Central memory CD8-positive, alpha-beta T cell (primary cell): Measurements from ENCODE around the gene NBAS.
"Not testable (repeated sequence)": the region's sequence is repeated elsewhere in the genome, so short reads cannot be mapped to it uniquely, and the experiment has no call there.

Source experiments
- ATAC-seq: fragments of 150-1000 bp; cut with Tn5 transposase; replicated peaks from 2 replicates; pipeline ENCODE4 v1.10.0; 2022; ENCODE audit warnings: mild to moderate bottlenecking, moderate FRiP score, moderate number of reproducible peaks; ENCODE audit not compliant: poor library complexity, severe bottlenecking; ENCODE audit errors: extremely low read depth
- DNase-seq, 2 donors: peaks; one replicate each; pipeline ENCODE4 v3.0.0; 2021; ENCODE audit warnings: low spot score in 2 of 2
- H3K27ac Mint-ChIP-seq: one replicate; pipeline ENCODE4 v1.8.0; 2022; ENCODE audit warnings: low read depth, mild to moderate bottlenecking, moderate library complexity, mixed read lengths
- H3K27me3 Mint-ChIP-seq: one replicate; pipeline ENCODE4 v1.8.0; 2022; ENCODE audit warnings: mixed read lengths
- H3K36me3 Mint-ChIP-seq: one replicate; pipeline ENCODE4 v1.8.0; 2022; ENCODE audit warnings: mild to moderate bottlenecking, moderate library complexity, mixed read lengths; ENCODE audit not compliant: insufficient read depth
- H3K4me1 Mint-ChIP-seq: one replicate; pipeline ENCODE4 v1.8.0; 2022; ENCODE audit warnings: mixed read lengths
- H3K4me3 Mint-ChIP-seq: one replicate; pipeline ENCODE4 v1.8.0; 2022; ENCODE audit warnings: mild to moderate bottlenecking, moderate library complexity, mixed read lengths
- H3K9me3 Mint-ChIP-seq: one replicate; pipeline ENCODE4 v1.8.0; 2022; ENCODE audit warnings: mixed read lengths

NBAS gene

DNA sequence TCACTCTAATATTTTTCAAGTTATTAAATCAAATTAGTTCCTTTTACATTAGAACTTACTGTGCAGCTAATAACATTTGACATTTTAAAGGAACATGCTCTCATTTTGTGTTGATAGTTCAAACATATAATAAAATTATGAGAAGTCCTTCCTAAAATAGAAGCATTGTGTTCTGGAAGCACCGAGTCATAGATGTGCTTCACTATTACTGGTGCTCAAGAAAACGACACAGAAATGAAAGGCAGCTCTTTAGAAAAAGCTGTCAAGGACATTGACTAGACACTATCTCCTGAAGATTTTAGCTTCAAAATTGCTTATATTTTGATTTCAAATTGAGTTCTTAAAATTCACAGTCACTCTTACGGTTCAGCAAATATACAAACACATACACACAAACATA is 338.3 kb downstream of the NBAS start:
- peaks cover 15% of the 10 kb centered on the region for H3K36me3 Mint-ChIP-seq
- no peaks in the 10 kb centered on the region for H3K4me1 Mint-ChIP-seq
- H3K27me3 Mint-ChIP-seq: no peaks in the 10 kb centered on the region
- H3K27ac Mint-ChIP-seq: no peak overlapping the region
- DNase-seq (no peak), ATAC-seq (no peak)
- H3K9me3 Mint-ChIP-seq: no peaks in the 10 kb centered on the region
- H3K4me3 Mint-ChIP-seq: no peak overlapping the region

DNA sequence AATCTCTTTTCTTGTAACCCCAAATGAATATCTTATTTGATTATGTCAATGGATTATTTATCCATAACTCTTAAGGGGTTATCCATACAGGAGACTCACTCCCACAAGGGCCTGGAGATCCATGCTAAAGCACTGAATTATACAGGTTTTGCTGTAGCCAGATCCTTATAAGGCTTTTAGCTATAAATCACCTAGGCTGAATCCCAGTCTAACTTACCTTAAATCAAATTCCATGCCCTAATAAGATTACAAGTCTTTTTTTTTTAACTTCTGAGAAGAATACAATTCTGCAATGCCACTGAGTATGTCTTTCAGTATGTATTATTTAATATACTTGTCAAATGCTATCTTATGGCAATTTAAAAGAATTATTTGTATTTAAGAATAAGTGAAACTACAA is 340.5 kb downstream of the NBAS start:
- Mint-ChIP-seq H3K9me3 (no peaks in the 10 kb centered on the region), H3K27me3 (no peaks in the 10 kb centered on the region), H3K36me3 (peaks cover 11% of the 10 kb centered on the region), H3K4me3 (no peak overlapping the region), H3K4me1 (no peaks in the 10 kb centered on the region), H3K27ac (no peak overlapping the region)
- ATAC-seq (no peak), DNase-seq (no peak)

DNA sequence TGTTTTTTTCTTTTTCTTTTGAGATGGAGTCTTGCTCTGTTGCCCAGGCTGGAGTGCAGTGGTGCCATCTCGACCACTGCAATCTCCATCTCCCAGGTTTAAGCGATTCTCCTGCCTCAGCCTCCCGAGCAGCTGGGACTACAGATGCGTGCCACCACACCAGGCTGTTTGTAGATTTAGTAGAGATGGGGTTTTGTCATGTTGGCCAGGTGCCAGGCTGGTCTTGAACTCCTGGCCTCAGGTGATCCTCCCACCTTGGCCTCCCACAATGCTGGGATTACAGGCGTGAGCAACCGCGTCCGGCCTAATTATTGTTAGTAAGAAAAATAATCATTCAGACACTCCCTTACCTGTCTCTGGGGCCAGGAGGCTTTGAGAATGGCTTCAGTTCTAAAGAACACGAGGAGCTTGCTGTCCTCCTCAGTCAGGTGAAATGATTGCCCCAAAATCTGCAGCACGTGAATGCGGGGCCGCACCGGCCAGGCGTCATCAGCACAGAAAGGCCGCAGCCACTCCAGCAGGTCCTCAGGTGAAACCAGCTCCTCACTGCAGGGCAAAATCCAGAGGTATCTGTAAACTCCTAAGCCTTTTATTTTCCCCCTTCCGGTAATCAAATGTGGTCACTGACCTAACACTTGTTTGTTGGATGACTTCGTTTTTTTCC is 342.6 kb downstream of the NBAS start:
- H3K4me3 Mint-ChIP-seq: no peak overlapping the region
- no peaks in the 10 kb centered on the region for H3K9me3 Mint-ChIP-seq
- ATAC-seq: no peak

DNA sequence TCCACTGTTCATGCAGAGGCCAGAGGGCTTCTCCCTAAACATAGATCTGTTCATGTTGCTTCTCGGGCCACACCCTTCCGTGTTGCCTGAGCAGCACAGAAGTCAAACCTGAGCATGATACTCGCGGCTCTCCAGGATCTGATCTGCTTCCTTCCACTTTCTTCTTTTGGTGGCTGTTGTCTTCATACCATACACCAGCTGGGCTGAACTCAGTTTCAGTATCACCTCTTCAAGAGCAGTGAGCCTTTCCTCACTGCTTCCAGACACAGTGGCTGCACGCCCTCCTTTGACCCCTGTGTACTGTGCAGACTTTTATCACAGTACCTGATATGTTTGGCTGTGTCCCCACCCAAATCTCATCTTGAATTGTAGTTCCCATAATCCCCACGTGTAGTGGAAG is 348.9 kb downstream of the NBAS start:
- Mint-ChIP-seq H3K9me3 (peaks cover 5% of the 10 kb centered on the region), H3K4me1 (no peaks in the 10 kb centered on the region), H3K27me3 (no peaks in the 10 kb centered on the region), H3K27ac (no peak overlapping the region), H3K36me3 (peaks cover 6% of the 10 kb centered on the region), H3K4me3 (no peak overlapping the region)
- no peak for ATAC-seq
- DNase-seq: no peak

More for the DNA sequence above, 342.6 kb downstream of the NBAS start:
- H3K36me3 Mint-ChIP-seq: peaks cover 5% of the 10 kb centered on the region
- no peaks in the 10 kb centered on the region for H3K27me3 Mint-ChIP-seq
- no peaks in the 10 kb centered on the region for H3K4me1 Mint-ChIP-seq
- H3K27ac Mint-ChIP-seq: no peak overlapping the region
- no peak for DNase-seq

DNA sequence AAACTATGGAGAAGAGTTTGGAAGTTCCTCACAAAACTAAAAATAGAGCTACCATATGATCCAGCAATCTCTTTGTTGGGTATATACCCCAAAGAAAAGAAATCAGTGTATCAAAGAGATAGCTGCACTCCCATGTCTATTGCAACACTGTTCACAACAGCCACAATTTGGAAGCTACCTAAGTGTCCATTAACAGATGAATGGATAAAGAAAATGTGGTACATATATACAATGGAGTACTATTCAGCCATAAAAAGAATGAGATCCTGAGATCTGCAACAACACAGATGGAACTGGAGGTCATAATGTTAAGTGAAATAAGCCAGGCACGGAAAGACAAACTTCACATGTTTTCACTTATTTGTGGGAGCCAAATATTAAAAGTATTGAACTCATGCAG is 350.6 kb downstream of the NBAS start:
- not testable (repeated sequence) for H3K9me3 Mint-ChIP-seq

DNA sequence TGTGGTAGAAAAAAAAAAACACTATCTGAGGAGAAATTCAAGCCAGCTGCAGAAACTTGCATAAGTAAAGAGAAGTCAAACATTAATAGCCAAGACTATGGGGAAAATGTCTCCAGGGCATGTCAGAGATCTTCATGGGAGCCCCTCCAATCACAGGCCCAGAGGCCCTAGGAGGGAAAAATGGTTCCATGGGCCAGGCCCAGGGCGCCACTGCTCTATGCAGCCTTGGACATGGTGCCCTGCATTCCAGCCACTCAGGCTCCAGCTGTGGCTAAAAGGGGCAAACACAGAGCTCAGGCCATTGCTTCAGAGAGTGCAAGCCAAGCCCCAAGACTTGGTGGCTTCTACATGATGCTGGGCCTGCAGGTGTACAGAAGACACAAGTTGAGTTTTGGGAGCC is 354.7 kb downstream of the NBAS start:
- DNase-seq (no peak), ATAC-seq (no peak)
- Mint-ChIP-seq H3K27ac (no peak overlapping the region), H3K4me3 (no peak overlapping the region), H3K9me3 (peaks cover 8% of the 10 kb centered on the region), H3K36me3 (peaks cover 2% of the 10 kb centered on the region), H3K4me1 (no peaks in the 10 kb centered on the region), H3K27me3 (no peaks in the 10 kb centered on the region)

More for the DNA sequence above, 350.6 kb downstream of the NBAS start:
- H3K27ac Mint-ChIP-seq, H3K36me3 Mint-ChIP-seq, H3K27me3 Mint-ChIP-seq, H3K4me3 Mint-ChIP-seq, ATAC-seq, DNase-seq, H3K4me1 Mint-ChIP-seq: not testable (repeated sequence)

DNA sequence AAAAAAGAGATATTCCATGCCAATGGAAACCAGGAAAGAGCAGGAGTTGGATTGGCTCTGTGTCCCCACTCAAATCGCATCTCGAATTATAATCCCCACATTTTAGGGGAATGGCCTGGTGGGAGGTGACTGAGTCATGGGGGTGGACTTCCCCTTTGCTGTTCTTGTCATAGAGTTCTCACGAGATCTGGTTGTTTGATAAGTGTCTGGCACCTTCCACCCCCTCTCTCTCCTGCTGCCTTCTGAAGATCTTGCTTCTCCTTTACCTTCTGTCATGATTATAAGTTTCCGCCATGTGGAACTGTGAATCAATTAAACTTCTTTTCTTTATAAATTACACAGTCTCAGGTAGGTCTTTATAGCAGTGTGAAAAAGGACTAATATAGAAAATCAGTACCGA is 355.6 kb downstream of the NBAS start:
- peaks cover 8% of the 10 kb centered on the region for H3K9me3 Mint-ChIP-seq
- no peaks in the 10 kb centered on the region for H3K4me1 Mint-ChIP-seq
- no peak for DNase-seq
- no peak for ATAC-seq
- no peak overlapping the region for H3K27ac Mint-ChIP-seq
- peaks cover 2% of the 10 kb centered on the region for H3K36me3 Mint-ChIP-seq
- H3K4me3 Mint-ChIP-seq: no peak overlapping the region
- no peaks in the 10 kb centered on the region for H3K27me3 Mint-ChIP-seq

DNA sequence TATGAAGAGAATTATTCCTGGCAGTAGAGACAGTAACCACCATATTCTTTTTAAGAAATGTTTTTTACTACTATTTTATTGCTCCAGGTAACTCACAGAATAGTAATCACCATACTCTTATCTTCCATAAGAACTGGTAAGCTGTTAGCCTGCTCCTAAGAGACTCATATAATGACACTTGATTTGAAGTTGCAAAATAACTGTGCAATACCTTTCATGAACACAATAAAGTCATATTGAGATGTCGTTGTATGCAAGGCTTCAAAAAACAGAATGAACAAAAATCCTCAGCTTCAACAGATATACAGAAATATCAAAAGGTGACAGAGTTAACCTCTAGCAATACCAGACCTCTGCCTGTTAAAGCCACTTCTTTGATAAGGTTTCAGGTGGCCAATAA is 360.1 kb downstream of the NBAS start:
- DNase-seq (no peak), ATAC-seq (no peak)
- H3K36me3 Mint-ChIP-seq: peaks cover 5% of the 10 kb centered on the region
- H3K27ac Mint-ChIP-seq: no peak overlapping the region
- peaks cover under 1% of the 10 kb centered on the region for H3K9me3 Mint-ChIP-seq
- H3K27me3 Mint-ChIP-seq: no peaks in the 10 kb centered on the region
- no peak overlapping the region for H3K4me3 Mint-ChIP-seq
- peaks cover 4% of the 10 kb centered on the region for H3K4me1 Mint-ChIP-seq

DNA sequence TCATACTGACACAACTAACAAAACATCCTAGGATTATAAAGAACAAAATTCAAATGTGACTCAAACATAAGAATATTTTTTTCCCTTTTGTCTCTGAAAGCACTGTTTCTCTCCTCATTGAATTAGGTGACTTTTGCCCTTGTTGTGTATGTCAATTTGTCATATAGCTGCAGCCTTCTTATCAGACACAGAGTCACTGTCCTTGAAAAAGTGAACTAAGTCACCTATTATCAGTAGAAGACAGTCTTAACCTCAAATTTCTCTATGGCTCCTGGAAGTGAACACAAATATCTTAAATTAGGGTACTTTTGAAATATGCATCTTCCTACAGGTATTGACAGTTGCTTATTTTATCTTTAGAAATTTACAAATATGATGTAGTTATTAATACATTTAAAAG is 360.6 kb downstream of the NBAS start:
- no peak overlapping the region for H3K4me3 Mint-ChIP-seq
- peaks cover 5% of the 10 kb centered on the region for H3K36me3 Mint-ChIP-seq
- no peak for ATAC-seq
- DNase-seq: no peak
- no peaks in the 10 kb centered on the region for H3K27me3 Mint-ChIP-seq
- H3K4me1 Mint-ChIP-seq: peaks cover 4% of the 10 kb centered on the region
- no peaks in the 10 kb centered on the region for H3K9me3 Mint-ChIP-seq
- H3K27ac Mint-ChIP-seq: no peak overlapping the region

DNA sequence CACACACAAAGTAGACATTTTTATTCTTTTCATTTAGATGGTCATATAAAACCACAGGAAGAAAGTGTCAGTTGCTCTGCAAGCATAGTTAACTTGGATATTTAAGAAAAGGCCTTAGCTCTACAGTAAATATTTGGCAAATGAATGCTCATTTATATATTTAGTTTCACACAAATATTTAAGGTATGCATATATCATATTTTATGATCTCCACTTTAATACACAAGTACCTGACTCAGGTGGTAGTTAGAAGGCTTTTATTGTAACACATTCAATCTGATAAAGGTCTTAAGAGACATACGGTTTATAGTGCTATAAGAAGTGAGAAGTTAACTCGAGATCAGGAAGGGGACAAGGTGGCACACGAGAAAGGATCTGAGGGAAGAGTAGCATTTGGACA is 363.1 kb downstream of the NBAS start:
- Mint-ChIP-seq H3K9me3 (no peaks in the 10 kb centered on the region), H3K4me3 (no peak overlapping the region), H3K36me3 (peaks cover 5% of the 10 kb centered on the region), H3K27ac (no peak overlapping the region), H3K27me3 (no peaks in the 10 kb centered on the region), H3K4me1 (peaks cover 4% of the 10 kb centered on the region)
- DNase-seq (no peak), ATAC-seq (no peak)

DNA sequence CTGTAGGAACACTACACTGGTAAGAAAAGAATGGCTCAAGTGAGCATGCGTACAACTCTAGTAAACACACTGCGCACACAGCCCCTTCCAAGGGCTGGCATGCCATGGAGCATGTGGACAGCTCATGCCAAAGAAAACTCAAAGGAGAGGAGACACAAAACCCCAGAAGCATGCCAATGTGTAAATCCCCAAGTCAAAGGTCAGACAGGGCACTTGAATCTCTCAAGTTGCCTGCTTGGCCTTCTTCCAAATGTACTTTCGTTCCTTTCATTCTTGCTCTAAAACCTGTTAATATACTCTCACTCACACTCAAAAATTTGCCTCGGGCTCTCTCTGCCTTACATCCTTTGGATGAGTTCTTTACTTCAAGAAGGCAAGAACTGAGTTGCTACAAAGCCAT is 365.3 kb downstream of the NBAS start:
- H3K27me3 Mint-ChIP-seq: no peaks in the 10 kb centered on the region
- H3K4me3 Mint-ChIP-seq: no peak overlapping the region
- ATAC-seq (no peak), DNase-seq (no peak)
- peaks cover 4% of the 10 kb centered on the region for H3K4me1 Mint-ChIP-seq
- no peak overlapping the region for H3K27ac Mint-ChIP-seq
- H3K9me3 Mint-ChIP-seq: no peaks in the 10 kb centered on the region
- H3K36me3 Mint-ChIP-seq: peaks cover 5% of the 10 kb centered on the region

DNA sequence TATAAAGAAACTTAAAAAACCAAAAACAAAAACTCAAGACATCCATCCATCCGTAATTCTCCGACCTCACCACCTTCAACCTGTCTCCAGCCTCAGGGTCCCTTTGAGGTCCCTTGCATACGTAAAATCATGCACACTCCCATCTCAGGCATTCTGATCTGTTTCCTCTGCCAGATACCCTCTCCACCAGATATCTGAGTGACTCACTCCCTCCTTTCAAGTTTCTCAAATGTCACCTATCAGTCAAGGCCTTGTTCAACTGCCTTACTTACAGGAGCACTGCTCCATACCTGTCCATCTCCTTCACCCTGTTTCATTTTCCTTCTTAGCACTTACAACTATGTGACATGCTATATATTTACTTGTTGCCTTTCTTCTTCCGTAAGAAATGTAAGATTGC is 369.3 kb downstream of the NBAS start:
- Mint-ChIP-seq H3K27me3 (no peaks in the 10 kb centered on the region), H3K9me3 (no peaks in the 10 kb centered on the region), H3K27ac (no peak overlapping the region), H3K4me3 (no peak overlapping the region), H3K4me1 (no peaks in the 10 kb centered on the region), H3K36me3 (peaks cover 11% of the 10 kb centered on the region)
- DNase-seq: no peak
- ATAC-seq: no peak

DNA sequence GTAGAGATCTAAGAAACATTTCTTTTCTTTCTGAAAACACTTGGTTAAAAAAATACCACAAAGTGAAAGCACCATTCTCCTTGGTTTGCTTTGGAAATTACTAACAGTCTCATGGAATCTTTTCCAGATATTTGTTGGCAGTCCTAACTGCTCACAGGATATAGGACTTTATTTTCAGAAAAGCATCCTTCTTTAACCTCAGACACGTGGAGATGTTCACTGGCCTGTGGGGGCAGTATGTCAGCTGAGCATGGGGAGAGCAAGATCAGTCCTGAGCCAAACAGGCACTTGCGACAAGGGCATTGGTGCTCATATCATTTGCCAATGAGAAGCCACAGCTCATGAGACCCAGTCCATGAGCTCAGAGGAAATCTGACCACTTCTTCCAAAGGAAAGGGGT is 371.9 kb downstream of the NBAS start:
- Mint-ChIP-seq H3K4me1 (no peaks in the 10 kb centered on the region), H3K27me3 (no peaks in the 10 kb centered on the region), H3K9me3 (no peaks in the 10 kb centered on the region), H3K4me3 (no peak overlapping the region), H3K27ac (no peak overlapping the region), H3K36me3 (peaks cover 11% of the 10 kb centered on the region)
- DNase-seq (no peak), ATAC-seq (no peak)

DNA sequence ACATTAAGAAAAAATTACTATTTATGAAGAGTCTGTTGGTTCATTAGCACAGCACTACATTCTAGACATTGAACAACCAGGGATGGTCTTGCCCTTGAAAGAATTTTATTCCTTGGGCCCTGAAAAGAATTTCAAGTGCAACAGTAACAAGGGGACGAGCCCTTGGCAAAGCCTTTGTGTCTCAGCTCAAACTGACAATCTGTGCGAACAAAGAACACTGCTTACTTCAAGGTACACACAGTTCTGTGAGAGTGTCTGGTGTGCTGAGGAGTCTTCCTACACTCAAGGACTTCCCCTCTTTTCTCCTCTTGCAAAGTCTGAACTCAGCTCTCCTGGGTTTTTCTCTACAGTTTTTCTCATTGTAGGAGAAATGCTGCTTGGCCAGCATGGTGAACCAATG is 373.4 kb downstream of the NBAS start:
- H3K4me1 Mint-ChIP-seq: no peaks in the 10 kb centered on the region
- no peak for ATAC-seq
- DNase-seq: no peak
- H3K9me3 Mint-ChIP-seq: no peaks in the 10 kb centered on the region
- H3K27me3 Mint-ChIP-seq: no peaks in the 10 kb centered on the region
- peaks cover 11% of the 10 kb centered on the region for H3K36me3 Mint-ChIP-seq
- no peak overlapping the region for H3K4me3 Mint-ChIP-seq
- no peak overlapping the region for H3K27ac Mint-ChIP-seq
